GM18868 (cell line): ENCODE data around the gene BSPRY.
"Not testable (repeated sequence)": the region's sequence is repeated elsewhere in the genome, so short reads cannot be mapped to it uniquely, and the experiment has no call there.

Source experiments
- ATAC-seq: cut with Tn5 transposase; IDR thresholded peaks from one replicate; pipeline ENCODE4 v1.9.1; 2021; ENCODE audit warnings: mild to moderate bottlenecking, moderate library complexity; ENCODE audit not compliant: unreplicated experiment

BSPRY gene

DNA sequence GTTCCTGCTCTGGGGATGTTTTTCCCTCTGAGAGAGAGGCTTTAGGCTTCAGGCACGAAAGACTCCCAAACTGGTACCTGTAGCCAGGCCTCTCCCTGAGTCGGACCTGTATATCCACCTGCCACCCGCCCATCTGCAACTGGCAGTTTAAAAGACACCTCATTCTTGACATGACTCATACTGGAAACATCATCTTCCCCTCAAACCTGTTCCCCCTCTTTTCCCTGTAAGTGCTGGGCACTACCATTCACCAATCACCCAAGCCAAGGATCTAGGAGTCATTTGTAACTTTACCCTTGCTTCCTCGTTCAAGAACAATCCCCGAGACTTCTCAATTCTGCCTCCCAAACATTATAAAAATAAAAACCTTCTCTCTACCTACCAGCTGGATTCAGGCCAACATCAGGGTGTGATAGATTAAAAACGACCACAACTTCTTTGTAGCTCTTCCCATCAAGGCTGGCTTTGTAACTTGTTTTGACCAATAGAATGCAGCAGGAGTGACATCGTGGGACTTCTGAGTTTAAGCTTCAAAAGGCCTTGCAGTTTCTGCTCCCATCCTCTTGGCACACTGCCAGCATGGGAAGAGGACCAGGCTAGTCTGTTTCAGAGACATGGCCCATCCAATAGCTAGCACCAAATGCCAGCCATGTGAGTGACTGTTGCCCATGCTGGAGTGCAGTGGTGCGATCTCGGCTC, 7.5 kb upstream of the BSPRY start:
- no peak for ATAC-seq

DNA sequence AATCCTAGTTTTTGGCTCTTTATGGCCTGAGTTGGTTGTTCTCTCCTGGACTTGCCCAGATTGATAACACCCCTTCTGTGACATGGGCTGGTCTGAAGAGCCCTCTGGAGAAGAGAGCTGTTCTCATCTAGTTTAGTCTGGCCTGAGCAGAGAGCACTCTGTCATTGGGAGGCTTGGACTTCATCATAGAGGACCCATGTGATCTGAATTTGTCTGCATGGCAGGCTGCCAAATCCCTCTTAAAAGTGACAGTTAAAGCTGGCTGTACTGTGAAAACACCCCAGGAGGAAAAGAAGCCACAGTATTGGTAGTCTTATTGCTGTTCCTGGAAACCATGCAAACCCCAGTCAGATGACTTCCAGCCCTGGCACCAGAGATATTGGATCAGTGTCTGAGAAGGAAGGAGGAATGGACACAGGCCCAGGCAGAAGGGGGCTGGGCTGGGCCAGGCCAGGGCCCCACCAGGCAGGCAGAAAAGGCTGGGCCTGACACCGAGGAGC, 5.6 kb upstream of the BSPRY start:
- no peak for ATAC-seq

DNA sequence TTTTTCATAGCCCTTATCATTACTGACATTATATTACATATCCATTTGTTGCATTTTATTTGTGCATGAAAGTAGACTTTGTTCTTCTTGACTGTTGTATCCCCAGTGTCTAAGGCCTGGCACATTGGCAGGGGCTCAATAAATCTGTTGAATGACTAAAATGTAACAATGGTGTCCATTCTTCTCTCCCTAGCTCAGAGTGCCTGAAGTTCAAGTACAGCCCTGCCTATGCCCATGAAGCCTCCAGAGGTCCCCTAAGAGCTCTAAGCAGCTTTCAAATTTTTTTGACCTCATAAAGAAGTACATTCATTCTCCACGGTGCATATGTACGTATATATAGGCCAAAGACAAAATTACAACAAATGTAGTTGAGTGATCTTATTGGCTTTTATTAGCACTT, 4.2 kb upstream of the BSPRY start:
- no peak for ATAC-seq

DNA sequence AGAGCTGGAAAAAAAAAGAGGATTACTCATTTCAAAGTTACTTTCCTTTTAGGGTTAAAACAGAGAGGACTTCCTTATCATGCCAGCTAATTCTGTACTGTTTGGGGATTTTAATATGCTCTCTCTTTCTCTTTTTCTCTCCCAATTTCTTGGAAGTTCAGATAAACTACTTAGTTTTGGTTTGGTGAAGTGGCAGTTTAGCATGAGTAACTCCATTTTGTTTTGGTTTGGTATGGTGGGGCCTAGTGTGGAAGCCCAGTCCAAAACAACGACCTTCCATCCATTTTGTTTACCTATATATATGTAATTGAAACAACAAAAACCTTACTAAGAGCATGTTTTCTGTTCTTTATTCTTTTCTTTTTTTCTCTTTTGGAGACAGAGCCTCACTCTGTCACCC, 3.7 kb upstream of the BSPRY start:
- no peak for ATAC-seq

DNA sequence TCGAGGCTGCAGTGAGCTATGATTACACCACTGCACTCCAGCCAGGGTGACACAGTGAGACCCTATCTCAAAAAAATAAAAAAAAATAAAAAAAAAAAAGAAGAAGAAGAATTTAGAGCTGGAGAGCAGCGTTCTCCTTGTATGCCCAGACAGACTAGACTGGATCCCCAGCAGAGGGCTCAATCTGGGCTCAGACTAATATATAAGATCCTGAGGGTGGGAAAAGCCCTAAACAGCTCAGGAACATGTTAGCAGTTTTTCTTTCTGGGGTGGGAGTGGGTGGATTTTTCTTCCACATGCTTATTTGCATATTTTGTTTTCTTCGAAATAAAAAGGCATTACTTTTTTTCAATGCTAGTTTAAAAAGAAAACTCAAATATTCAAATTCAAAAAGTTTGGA, 904 bp upstream of the BSPRY start:
- no peak for ATAC-seq

DNA sequence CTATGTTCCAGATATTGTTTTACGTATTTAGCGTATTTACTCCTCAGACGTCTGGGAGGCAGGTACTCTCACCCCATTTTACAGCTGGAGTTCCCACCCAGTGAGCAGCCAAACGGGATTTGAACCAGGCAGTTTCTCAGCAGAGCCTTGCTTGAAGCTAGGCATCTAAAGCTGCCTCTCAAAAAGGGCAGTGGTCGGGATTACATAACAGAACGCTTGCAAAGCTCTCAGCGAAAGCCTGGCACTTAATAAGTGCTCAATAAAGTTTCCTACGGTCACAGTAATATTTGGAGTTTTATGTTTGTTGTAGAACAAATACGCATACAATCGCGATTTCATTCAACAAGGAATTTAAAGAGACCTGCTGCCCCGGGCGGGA, 286 bp upstream of the BSPRY start:
- ATAC-seq: no peak

DNA sequence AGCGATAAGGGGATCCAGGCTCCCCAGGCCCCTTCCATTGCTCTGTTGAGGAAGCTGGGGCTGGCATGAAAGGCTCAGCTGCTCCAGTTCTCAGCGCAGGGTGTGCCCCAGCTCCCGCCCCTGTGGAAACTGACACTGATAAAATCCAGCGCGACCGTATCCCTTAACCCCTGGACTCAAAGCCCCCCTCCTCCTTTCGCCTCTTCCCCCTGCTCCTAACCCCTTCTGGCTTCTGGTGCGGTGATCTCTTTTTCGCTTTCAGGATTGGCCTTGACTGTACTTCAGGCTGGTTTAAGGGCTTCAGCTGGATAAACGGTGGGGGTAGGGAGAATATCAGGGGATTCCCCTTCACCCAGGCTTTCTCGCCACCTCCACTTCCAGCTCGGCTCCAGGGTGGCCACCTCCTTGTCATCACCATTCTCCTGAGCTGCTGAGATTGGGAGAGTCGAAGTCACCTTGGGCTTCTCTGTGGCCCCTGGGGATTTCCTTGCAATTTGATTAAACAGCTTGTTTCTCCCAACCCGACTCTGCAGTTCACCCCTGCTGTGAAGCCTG, 843 bp downstream of the BSPRY start:
- peak; percentile 14 for ATAC-seq

DNA sequence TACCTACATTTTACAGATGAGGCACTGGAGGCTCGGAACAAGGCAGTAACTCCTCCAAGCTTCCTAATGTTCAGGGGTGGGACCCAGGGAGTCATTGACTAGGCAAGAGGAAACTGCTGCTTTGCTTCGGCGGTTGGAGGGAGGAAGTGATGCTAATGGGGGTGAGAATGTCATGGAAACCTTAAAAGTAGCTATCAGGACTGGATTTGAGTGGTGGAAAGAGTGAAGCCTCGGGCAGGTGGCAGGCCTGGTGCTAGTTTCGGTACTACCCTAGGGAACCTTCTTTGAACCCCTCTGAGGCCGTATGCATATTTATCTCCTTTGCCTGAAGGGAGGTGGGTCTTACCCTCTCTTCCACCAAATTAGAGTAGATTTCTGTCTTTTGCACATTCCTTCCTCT, 1.6 kb downstream of the BSPRY start:
- peak; percentile 33 for ATAC-seq

DNA sequence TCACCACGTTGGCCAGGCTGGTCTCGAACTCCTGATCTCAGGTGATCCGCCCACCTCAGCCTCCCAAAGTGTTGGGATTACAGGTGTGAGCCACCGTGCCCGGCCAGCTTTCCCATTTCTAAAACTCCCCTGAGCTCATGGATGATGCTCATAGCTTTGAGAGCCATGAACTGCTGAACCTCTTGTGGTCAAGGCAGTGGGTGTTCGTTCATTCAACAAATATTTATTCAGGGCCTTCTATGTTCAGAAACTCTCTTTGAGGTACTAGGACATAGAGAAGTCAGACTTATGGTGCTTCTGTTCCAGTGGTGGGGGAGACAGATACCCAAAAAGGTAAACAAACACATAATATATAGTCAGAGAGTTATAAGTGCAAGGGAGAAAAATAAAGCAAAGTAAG, 2.7 kb downstream of the BSPRY start:
- no peak for ATAC-seq

DNA sequence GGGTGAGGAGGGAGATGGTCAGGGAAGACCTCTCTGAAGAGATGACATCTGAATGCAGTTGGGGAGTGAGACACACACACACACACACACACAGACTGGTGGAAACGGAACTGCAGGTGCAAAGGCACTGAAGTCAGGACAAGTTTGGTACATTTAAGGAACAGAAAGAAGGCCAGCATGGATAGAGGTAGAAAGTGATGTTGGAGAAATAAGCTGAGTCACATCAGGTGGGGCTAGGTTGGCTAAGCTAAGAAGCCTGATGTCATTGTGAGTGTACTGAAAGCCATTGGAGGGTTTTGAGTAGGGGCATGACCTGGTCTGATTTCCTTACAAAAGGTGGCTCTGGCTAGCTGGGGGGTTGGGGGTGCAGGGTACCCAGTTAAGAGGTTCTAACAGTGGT, 3.1 kb downstream of the BSPRY start:
- ATAC-seq: no peak

DNA sequence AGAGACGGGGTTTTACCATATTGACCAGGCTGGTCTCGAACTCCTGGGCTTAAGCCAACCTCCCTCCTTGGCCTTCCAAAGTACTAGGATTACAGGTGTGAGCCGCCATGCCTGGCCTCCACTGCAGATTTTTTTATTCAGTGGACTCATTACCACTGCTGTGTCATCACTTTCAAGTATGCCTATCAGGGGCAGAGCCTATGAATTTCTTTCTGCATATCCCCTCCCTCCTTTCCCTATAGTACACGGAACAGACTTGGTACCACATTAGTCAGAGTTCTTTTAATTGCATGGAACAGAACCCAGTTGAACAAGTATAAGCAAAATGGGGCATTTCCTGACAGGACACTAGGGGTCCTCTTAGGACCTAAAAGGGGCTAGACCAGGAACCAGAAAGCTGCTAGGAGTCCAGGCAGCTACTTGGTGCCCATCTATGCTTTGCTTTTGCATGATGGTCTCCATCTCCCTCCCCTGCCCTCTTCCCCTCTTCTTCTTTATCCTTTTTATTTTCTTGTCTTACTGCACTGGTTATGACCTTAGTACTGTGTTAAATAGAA, 5.8 kb downstream of the BSPRY start:
- ATAC-seq: no peak

DNA sequence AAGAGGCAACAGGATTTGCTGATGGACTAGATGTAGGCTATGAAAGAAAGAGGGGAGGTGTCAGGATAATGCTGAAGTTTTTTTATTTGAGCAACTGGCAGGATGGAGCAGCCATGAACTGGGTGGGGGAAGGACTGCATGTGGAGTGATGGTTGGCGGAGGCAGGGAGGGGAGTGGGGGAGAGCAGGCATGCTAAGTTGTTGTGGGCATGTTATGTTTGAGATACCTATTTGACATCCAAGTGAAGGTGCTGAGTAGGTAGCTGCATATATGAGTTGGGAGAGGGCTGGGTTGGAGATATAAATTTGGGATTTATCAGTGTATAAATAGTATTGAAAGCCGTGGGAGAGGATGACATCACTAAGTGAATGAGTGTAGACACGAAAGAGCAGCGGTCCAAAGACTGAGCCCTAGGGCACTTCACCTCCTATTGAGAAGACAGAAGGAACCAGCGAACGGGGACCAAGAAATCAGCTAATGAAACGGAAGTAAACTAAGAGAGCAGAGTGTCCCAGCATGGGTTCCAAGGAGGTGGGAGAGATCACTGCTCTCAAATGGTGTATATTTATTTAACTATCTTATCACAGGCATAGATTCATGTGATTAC, 7.4 kb downstream of the BSPRY start:
- ATAC-seq: no peak

DNA sequence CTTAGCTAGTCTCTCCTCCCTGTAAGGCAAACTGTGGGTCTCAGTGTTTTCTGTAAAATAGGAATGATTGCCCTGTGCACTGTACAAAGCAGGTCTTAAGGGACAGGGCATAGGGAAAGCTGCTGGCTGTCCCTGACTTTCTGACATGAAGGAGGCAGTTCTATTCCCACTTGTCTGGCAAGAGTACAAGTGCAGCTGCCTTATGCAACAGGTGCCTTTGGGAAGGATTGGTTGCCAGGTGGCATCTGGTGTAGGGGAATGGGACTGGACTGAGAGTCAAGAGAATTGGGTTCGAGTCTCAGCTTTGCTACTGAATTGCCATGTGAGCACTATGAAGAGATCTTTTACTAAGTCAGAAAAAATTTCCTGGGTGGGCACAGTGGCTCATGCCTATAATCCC, 10.0 kb downstream of the BSPRY start:
- no peak for ATAC-seq

DNA sequence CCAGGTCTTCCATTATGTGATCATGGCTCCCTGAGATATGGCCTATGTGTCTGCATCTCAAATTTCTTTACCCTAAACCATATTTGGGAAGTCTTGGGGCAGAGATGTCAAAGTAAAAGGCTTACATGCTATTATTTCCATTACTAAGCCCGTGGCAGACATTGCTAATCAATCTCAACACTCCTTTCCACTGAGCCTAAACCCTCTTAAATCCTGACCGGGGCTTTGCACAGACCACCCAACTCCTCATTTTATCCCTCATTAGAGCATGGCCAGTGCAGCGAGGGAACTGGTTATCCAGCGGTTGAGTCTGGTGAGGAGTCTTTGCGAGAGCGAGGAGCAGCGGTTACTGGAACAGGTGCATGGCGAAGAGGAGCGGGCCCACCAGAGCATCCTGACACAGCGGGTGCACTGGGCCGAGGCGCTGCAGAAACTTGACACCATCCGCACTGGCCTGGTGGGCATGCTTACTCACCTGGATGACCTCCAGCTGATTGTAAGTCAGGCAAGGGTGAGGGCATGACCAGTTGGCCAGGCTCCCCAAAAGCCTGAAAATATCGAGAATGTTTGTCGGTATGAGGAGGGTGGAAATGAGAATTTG, 11.0 kb downstream of the BSPRY start:
- ATAC-seq: no peak

DNA sequence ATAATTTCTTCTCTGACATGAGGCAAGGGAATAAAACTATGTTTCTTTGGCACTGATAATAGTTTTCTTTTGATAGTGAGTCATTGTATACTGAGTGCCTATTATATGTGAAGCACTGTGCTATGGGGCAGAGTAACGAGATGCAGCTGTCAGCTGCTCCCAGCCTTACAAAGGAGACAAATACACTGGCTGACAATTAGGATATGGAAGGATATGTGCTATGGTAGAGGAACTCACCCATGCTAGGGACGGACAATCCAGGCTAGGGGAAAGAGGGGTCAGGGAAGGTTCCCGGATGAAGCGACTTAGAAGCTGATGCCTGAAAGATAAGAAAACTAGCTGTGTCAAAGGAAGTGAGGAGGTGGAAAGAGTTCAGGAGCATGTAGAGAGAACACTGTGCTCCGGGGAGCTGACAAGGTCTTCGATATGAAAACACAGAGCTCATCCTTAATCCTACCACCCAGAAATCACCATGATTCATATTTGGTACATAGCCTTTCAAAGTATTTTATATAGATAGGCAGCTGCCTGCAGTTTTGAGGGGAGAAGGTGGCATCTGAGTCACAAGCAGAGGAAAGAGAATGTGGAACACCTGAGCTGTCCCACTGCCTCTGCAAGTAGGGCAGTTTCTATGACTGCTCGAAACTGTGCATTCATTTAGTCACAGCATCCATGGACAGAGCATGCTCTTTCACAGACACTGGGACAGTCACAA, 12.1 kb downstream of the BSPRY start:
- no peak for ATAC-seq

DNA sequence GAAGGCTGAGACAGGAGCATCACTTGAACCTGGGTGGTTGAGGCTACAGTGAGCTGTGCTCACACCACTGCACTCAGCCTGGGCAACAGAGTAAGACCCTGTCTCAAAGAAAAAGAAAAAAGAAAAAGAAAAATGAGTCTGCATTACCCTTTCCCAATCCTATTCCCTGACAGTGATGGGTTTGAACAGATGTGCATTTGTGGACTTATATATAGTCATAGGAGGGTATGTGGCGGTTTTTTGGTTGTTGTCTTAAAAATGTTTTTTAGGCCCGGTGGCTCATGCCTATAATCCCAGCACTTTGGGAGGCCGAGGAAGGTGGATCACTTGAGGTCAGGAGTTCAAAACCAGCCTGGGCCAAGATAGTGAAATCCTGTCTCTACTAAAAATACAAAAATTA, 14.0 kb downstream of the BSPRY start:
- no peak for ATAC-seq

DNA sequence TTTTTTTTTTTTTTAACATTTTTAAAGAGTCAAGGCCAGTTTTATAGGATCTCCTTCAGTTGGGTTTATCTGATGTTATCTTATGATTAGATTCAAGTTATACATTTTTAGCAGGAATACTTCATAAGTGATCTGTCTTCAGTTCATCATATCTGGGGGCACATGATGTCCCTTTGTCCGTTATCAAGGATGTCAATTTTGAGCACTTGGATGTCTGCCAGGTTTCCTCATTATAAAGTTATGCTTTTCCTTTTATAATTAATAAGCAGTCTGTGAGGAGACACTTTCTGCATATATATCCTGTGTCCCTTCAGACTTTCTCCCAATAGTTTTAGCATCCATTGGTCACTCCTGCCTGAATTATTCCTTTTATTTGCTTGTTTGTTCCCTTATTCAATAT, 15.6 kb downstream of the BSPRY start:
- no peak for ATAC-seq

DNA sequence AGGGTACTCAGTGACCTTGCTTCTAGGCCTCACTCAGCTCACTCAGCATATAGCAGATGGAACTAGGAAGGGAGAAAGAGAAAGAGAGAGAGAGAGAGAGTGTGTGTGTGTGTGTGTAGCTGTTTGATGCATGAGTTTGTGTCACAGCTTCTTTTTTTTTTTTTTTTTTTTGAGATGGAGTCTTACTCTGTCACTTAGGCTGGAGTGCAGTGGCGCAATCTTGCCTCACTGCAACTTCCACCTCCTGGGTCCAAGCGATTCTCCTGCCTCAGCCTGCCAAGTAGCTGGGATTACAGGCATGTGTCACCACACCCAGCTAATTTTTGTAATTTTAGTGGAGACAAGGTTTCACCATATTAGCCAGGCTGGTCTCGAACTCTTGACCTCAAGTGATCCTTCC, 16.3 kb downstream of the BSPRY start:
- not testable (repeated sequence) for ATAC-seq

DNA sequence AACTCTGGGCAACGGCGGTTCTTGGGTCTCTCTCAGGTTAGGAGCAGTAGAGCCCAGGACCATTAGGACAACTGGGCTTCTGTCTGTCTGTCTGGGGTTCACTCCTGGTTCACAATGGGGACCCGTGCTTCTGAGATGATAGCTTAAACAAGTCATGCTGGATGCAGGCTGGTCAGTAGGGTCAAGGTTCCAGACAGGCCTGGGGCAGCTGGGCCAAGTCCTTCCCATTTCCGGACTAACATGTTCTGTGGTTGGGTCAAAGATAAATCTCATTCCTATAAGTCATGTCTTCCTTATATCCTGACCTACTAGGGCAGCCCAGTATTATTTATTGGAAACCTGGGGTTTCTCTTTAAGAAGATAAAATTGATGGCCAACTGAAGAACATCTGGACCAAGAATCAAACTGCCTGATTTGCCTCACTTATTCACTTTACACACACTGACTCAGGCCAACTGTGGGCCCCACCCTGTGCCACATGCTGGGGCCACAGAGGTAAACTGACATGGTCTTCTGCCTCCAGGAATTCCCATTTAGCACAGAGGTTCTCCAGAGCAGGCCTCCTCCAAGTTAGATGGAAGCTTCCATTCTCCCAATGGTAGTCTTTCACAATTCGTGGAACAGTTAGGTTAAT, 19.1 kb downstream of the BSPRY start:
- ATAC-seq: no peak

DNA sequence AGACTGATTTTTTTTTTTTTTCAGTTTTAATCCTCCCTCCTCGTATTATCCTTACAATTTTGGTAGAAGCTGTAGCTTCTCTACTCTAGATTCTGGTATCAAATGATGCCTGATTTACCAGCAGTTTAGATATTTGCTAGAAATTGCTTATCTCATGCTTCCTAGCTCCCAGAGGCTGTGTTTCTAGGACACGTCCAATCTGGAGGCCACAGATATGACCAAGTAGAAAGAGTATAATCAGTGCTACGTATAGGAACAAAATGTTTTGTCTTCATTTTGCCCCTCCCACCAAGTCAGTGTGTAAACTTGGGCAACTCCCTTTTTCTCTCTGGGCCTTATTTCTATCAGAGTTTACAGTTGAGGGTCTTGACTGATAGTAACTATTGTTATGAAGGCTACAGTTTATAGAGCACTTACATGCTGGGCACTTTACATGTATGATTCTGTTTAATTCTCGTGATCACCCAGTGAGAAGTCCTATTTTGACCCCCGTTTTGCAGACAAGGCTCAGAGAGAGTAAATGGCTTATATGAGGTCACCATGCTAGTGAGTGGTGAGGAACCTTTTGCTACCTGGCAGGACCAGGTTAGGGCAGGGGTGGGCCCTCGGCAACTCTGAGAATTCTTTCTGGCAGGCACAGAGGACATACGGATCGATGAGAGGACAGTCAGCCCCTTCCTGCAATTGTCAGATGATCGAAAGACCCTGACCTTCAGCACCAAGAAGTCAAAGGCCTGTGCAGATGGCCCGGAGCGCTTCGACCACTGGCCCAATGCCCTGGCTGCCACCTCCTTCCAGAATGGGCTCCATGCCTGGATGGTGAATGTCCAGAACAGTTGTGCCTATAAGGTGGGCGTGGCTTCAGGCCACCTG, 19.9 kb downstream of the BSPRY start:
- ATAC-seq: no peak
